OCI-LY1 (cell line): ENCODE data around the gene OR10D3.

Source experiments
- EZH2 ChIP-seq: fragments of 200-600 bp; sonication (generic), shearing (Covaris generic); IDR thresholded peaks from 2 replicates; pipeline ENCODE4 v1.8.0; 2017; ENCODE audit warnings: borderline replicate concordance, mixed run types, mild to moderate bottlenecking, antibody characterized with exemption, low read length, moderate library complexity, mixed read lengths
- TF ChIP-seq, protein P1 (sequence below): fragments of 200-600 bp; sonication (generic), shearing (Covaris generic); IDR thresholded peaks from 2 replicates; pipeline ENCODE4 v1.5.1; 2017; ENCODE audit warnings: mild to moderate bottlenecking, antibody characterized with exemption, low read length, moderate library complexity, mixed read lengths

DNA sequence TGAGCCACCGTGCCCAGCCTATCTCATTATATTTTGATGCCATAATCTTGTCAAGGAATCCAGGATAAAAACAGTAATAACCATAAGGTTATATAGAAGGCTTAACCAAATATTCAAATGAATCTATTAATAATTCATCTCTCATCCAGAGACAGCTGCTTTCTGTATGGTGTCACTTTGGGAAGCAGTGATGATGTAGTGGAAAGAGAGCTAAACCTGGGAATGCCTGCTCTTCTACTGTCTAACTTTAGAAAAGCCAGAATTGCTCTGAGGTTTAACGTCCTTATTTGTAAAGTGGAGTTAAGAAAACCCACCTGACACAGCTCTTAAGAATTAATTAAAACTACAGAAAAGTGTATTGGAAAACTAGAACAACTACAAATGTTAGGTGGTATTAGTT lies 29.3 kb upstream of the OR10D3 start:
- TF ChIP-seq, protein P1, sequence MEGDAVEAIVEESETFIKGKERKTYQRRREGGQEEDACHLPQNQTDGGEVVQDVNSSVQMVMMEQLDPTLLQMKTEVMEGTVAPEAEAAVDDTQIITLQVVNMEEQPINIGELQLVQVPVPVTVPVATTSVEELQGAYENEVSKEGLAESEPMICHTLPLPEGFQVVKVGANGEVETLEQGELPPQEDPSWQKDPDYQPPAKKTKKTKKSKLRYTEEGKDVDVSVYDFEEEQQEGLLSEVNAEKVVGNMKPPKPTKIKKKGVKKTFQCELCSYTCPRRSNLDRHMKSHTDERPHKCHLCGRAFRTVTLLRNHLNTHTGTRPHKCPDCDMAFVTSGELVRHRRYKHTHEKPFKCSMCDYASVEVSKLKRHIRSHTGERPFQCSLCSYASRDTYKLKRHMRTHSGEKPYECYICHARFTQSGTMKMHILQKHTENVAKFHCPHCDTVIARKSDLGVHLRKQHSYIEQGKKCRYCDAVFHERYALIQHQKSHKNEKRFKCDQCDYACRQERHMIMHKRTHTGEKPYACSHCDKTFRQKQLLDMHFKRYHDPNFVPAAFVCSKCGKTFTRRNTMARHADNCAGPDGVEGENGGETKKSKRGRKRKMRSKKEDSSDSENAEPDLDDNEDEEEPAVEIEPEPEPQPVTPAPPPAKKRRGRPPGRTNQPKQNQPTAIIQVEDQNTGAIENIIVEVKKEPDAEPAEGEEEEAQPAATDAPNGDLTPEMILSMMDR = no peak
- TF ChIP-seq EZH2 = no peak
